Type B pancreatic cell (in vitro differentiated cells): ENCODE measurements around the gene DHTKD1. TPM values are rescaled to one million over a fixed set of nuclear protein-coding genes. Genes with fewer than 3 reads are reported as not detected.
"Not testable (repeated sequence)": the region's sequence is repeated elsewhere in the genome, so short reads cannot be mapped to it uniquely, and the experiment has no call there.

ENCODE experiments used
- DNase-seq: peaks from one replicate; pipeline ENCODE4 v3.0.0; 2021; ENCODE audit warnings: mixed read lengths; ENCODE audit not compliant: unreplicated experiment; ENCODE audit errors: extremely low spot score
- H3K27ac Mint-ChIP-seq: 2 replicates; pipeline ENCODE4 v1.8.0; 2021; ENCODE audit warnings: mild to moderate bottlenecking, mixed read lengths
- H3K27me3 Mint-ChIP-seq: 2 replicates; pipeline ENCODE4 v1.8.0; 2021; ENCODE audit warnings: mixed read lengths
- H3K36me3 Mint-ChIP-seq: 2 replicates; pipeline ENCODE4 v1.8.0; 2021; ENCODE audit warnings: mixed read lengths
- H3K4me1 Mint-ChIP-seq: one replicate; pipeline ENCODE4 v1.8.0; 2021; ENCODE audit warnings: mixed read lengths; ENCODE audit not compliant: unreplicated experiment
- H3K4me3 Mint-ChIP-seq: 2 replicates; pipeline ENCODE4 v1.8.0; 2021; ENCODE audit warnings: mild to moderate bottlenecking, mixed read lengths
- H3K9me3 Mint-ChIP-seq: 2 replicates; pipeline ENCODE4 v1.8.0; 2021; ENCODE audit warnings: mixed read lengths
- CTCF ChIP-seq: fragments of 200-600 bp; sonication (generic); conservative IDR thresholded peaks from 2 replicates; pipeline ENCODE4 v1.5.0; 2021; ENCODE audit warnings: antibody characterized with exemption, mild to moderate bottlenecking
- total RNA-seq: library from RNA; stranded (reverse); gene quantifications from 2 replicates; pipeline ENCODE4 v1.2.1, GENCODE V29; 2021; ENCODE audit warnings: low replicate concordance

DHTKD1 gene
- total RNA-seq, 1 donor from 2014 or later: 44.8 TPM

GRCh38 chr10:12081879-12082557 lies 13.3 kb downstream of the DHTKD1 start:
- H3K9me3 Mint-ChIP-seq: no peaks in the 10 kb centered on the region
- peaks cover 15% of the 10 kb centered on the region for H3K36me3 Mint-ChIP-seq
- no peak for TF ChIP-seq CTCF
- no peaks in the 10 kb centered on the region for H3K4me1 Mint-ChIP-seq
- no peak overlapping the region for H3K4me3 Mint-ChIP-seq
- no peak overlapping the region for H3K27ac Mint-ChIP-seq
- H3K27me3 Mint-ChIP-seq: no peaks in the 10 kb centered on the region
- DNase-seq: no peak

- no peaks in the 10 kb centered on the region for H3K27me3 Mint-ChIP-seq
- TF ChIP-seq CTCF: no peak
- H3K4me1 Mint-ChIP-seq: no peaks in the 10 kb centered on the region
- no peak overlapping the region for H3K4me3 Mint-ChIP-seq
- no peak overlapping the region for H3K27ac Mint-ChIP-seq
- no peaks in the 10 kb centered on the region for H3K9me3 Mint-ChIP-seq
- DNase-seq: no peak
- H3K36me3 Mint-ChIP-seq: peaks cover 15% of the 10 kb centered on the region
Measured at GRCh38 chr10:12088919-12089318, 20.2 kb downstream of the DHTKD1 start.

GRCh38 chr10:12091421-12091820 lies 22.7 kb downstream of the DHTKD1 start:
- no peaks in the 10 kb centered on the region for H3K27me3 Mint-ChIP-seq
- no peaks in the 10 kb centered on the region for H3K4me1 Mint-ChIP-seq
- DNase-seq: no peak
- H3K9me3 Mint-ChIP-seq: no peaks in the 10 kb centered on the region
- H3K36me3 Mint-ChIP-seq: peaks cover 19% of the 10 kb centered on the region
- H3K4me3 Mint-ChIP-seq: no peak overlapping the region
- H3K27ac Mint-ChIP-seq: no peak overlapping the region
- no peak for TF ChIP-seq CTCF

GRCh38 chr10:12097361-12097760 lies 28.6 kb downstream of the DHTKD1 start:
- DNase-seq, H3K9me3 Mint-ChIP-seq, H3K27me3 Mint-ChIP-seq, H3K27ac Mint-ChIP-seq, H3K4me1 Mint-ChIP-seq, H3K4me3 Mint-ChIP-seq: not testable (repeated sequence)
- peaks cover 29% of the 10 kb centered on the region for H3K36me3 Mint-ChIP-seq

GRCh38 chr10:12097791-12098190 lies 29.0 kb downstream of the DHTKD1 start:
- H3K9me3 Mint-ChIP-seq: no peaks in the 10 kb centered on the region
- peaks cover 28% of the 10 kb centered on the region for H3K36me3 Mint-ChIP-seq
- no peak for TF ChIP-seq CTCF
- H3K4me1 Mint-ChIP-seq: no peaks in the 10 kb centered on the region
- no peak for DNase-seq
- no peak overlapping the region for H3K4me3 Mint-ChIP-seq
- H3K27me3 Mint-ChIP-seq: no peaks in the 10 kb centered on the region
- H3K27ac Mint-ChIP-seq: no peak overlapping the region

- Mint-ChIP-seq H3K4me3 (no peak overlapping the region), H3K27me3 (no peaks in the 10 kb centered on the region), H3K9me3 (no peaks in the 10 kb centered on the region), H3K36me3 (peaks cover 35% of the 10 kb centered on the region), H3K27ac (no peak overlapping the region), H3K4me1 (no peaks in the 10 kb centered on the region)
- no peak for DNase-seq
- no peak for TF ChIP-seq CTCF
Measured at GRCh38 chr10:12098966-12099365, 30.2 kb downstream of the DHTKD1 start.
